ENCODE data around the gene BBX. TPM values are rescaled to one million over a fixed set of nuclear protein-coding genes. Genes with fewer than 3 reads are reported as not detected.
A peak's percentile ranks its signal among the peaks of the same experiment; 100 is the strongest.

BBX gene
- total RNA-seq, 1 donor from 2014 or later = 54.3 TPM

- H3K27ac Mint-ChIP-seq (ENCODE audit: unreplicated experiment) = no peak overlapping the region
- H3K4me1 Mint-ChIP-seq (ENCODE audit: unreplicated experiment) = no peaks in the 10 kb centered on the region
- no peaks in the 10 kb centered on the region for H3K36me3 Mint-ChIP-seq (ENCODE audit: low read depth, unreplicated experiment)
- peaks cover 5% of the 10 kb centered on the region for H3K27me3 Mint-ChIP-seq (ENCODE audit: unreplicated experiment)
- DNase-seq (ENCODE audit: low spot score) = no peak
- no peak overlapping the region for H3K4me3 Mint-ChIP-seq (ENCODE audit: unreplicated experiment)
- TF ChIP-seq CTCF (IDR thresholded peaks at IDR 0.05; ENCODE audit: unreplicated experiment) = no peak
- H3K9me3 Mint-ChIP-seq (ENCODE audit: unreplicated experiment) = no peaks in the 10 kb centered on the region
These were observed 68.0 kb downstream of the BBX start for GRCh38 chr3:107590786-107591185.

GRCh38 chr3:107592073-107592472, 69.3 kb downstream of the BBX start:
- H3K4me3 Mint-ChIP-seq (ENCODE audit: unreplicated experiment) = no peak overlapping the region
- H3K36me3 Mint-ChIP-seq (ENCODE audit: low read depth, unreplicated experiment) = no peaks in the 10 kb centered on the region
- no peak for TF ChIP-seq CTCF (IDR thresholded peaks at IDR 0.05; ENCODE audit: unreplicated experiment)
- H3K27me3 Mint-ChIP-seq (ENCODE audit: unreplicated experiment) = peaks cover 5% of the 10 kb centered on the region
- H3K4me1 Mint-ChIP-seq (ENCODE audit: unreplicated experiment) = peaks cover 5% of the 10 kb centered on the region
- no peak for DNase-seq (ENCODE audit: low spot score)
- H3K9me3 Mint-ChIP-seq (ENCODE audit: unreplicated experiment) = no peaks in the 10 kb centered on the region
- no peak overlapping the region for H3K27ac Mint-ChIP-seq (ENCODE audit: unreplicated experiment)

DNA sequence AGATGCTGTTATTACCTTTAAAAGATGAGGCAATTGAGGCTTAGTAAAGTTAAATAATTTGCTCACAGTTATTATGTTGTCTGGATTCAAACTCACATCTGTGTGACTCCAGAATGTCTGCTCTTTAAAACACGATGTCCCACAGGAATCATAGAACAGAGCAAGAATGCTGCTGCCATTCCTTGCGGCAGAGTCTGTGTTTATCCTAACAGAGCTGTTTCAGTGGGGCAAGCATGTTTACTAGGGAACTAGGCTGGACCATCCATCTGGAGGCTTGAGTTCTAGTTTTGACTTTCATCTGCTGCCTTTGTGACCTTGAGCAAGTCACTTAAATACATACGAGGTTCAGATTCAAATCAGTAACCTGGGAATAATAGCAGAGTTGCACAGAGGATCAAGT, 72.1 kb downstream of the BBX start:
- Mint-ChIP-seq H3K27me3 (ENCODE audit: unreplicated experiment) (peaks cover 1% of the 10 kb centered on the region), H3K4me1 (ENCODE audit: unreplicated experiment) (peaks cover 26% of the 10 kb centered on the region), H3K9me3 (ENCODE audit: unreplicated experiment) (no peaks in the 10 kb centered on the region), H3K4me3 (ENCODE audit: unreplicated experiment) (no peak overlapping the region), H3K27ac (ENCODE audit: unreplicated experiment) (no peak overlapping the region), H3K36me3 (ENCODE audit: low read depth, unreplicated experiment) (no peaks in the 10 kb centered on the region)
- DNase-seq (ENCODE audit: low spot score) = no peak
- TF ChIP-seq CTCF (IDR thresholded peaks at IDR 0.05; ENCODE audit: unreplicated experiment) = no peak

DNA sequence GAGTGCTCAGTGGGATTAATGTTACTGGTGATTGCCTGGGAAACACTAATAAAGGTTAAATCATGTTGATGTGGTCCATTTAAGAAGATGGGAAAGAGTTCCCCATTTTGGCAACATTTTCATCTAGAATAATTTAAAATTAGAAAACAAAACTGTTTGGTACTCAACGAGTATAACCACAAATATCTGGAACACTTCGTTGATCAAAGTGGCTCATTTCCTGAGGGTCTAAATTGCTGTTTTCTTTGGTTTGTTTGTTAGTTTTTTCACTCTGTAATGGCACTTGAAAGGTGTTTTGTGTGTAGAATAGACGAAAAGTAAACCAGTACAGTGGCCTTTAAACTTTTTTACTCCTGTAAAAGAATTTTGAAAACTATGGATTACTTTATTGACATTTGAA, 73.9 kb downstream of the BBX start:
- Mint-ChIP-seq H3K9me3 (ENCODE audit: unreplicated experiment) (no peaks in the 10 kb centered on the region), H3K27ac (ENCODE audit: unreplicated experiment) (no peak overlapping the region), H3K4me3 (ENCODE audit: unreplicated experiment) (no peak overlapping the region), H3K36me3 (ENCODE audit: low read depth, unreplicated experiment) (no peaks in the 10 kb centered on the region), H3K27me3 (ENCODE audit: unreplicated experiment) (peaks cover 1% of the 10 kb centered on the region), H3K4me1 (ENCODE audit: unreplicated experiment) (peaks cover 35% of the 10 kb centered on the region)
- no peak for TF ChIP-seq CTCF (IDR thresholded peaks at IDR 0.05; ENCODE audit: unreplicated experiment)
- no peak for DNase-seq (ENCODE audit: low spot score)

GRCh38 chr3:107598926-107599771, 76.4 kb downstream of the BBX start:
- Mint-ChIP-seq H3K9me3 (ENCODE audit: unreplicated experiment) (no peaks in the 10 kb centered on the region), H3K4me3 (ENCODE audit: unreplicated experiment) (peak overlapping the region; percentile 80), H3K36me3 (ENCODE audit: low read depth, unreplicated experiment) (no peaks in the 10 kb centered on the region), H3K27me3 (ENCODE audit: unreplicated experiment) (peaks cover 1% of the 10 kb centered on the region), H3K4me1 (ENCODE audit: unreplicated experiment) (peaks cover 35% of the 10 kb centered on the region), H3K27ac (ENCODE audit: unreplicated experiment) (peak overlapping the region; percentile 90)
- no peak for TF ChIP-seq CTCF (IDR thresholded peaks at IDR 0.05; ENCODE audit: unreplicated experiment)
- DNase-seq (ENCODE audit: low spot score) = peak; percentile 34
